Muscle layer of colon (tissue), 2 donors: ENCODE data around the gene C1orf21.

ENCODE experiments used
- H3K27ac ChIP-seq: one replicate; pipeline ENCODE4 v1.7.0; 2013; ENCODE audit warnings: low read depth, mild to moderate bottlenecking, low read length, moderate library complexity
- H3K27me3 ChIP-seq, 2 donors: one replicate each; pipeline ENCODE4 v1.7.0; 2013; ENCODE audit warnings: low read length in 2 of 2, mild to moderate bottlenecking in 2 of 2; ENCODE audit not compliant: insufficient read depth in 2 of 2, control insufficient read depth in 1 of 2
- H3K36me3 ChIP-seq: one replicate; pipeline ENCODE4 v1.7.0; 2013; ENCODE audit warnings: mild to moderate bottlenecking, low read length; ENCODE audit not compliant: insufficient read depth
- H3K4me1 ChIP-seq: one replicate; pipeline ENCODE4 v1.7.0; 2013; ENCODE audit warnings: mild to moderate bottlenecking, low read length; ENCODE audit not compliant: insufficient read depth
- H3K4me3 ChIP-seq, 2 donors: one replicate each; pipeline ENCODE4 v1.7.0; 2013; ENCODE audit warnings: low read length in 2 of 2, low read depth in 1 of 2, mild to moderate bottlenecking in 1 of 2, moderate library complexity in 1 of 2
- H3K9ac ChIP-seq: one replicate; pipeline ENCODE4 v1.7.0; 2013; ENCODE audit warnings: low read length
- H3K9me3 ChIP-seq: one replicate; pipeline ENCODE4 v1.7.0; 2013; ENCODE audit warnings: mild to moderate bottlenecking, low read length
- donor health status: abdominal sarcoma.
- donor health status: Adenocarcinoma of cecum.

Gene C1orf21

GRCh38 chr1:184641894-184642293 is 255.1 kb downstream of the C1orf21 start:
- Histone ChIP-seq H3K4me3 (no peak overlapping the region), H3K4me1 (no peaks in the 10 kb centered on the region), H3K9ac (no peak overlapping the region), H3K9me3 (no peaks in the 10 kb centered on the region), H3K27ac (no peak overlapping the region), H3K36me3 (no peaks in the 10 kb centered on the region), H3K27me3 (no peaks in the 10 kb centered on the region)

GRCh38 chr1:184643661-184644060 is 256.8 kb downstream of the C1orf21 start:
- Histone ChIP-seq H3K27ac (no peak overlapping the region), H3K27me3 (no peaks in the 10 kb centered on the region), H3K36me3 (no peaks in the 10 kb centered on the region), H3K4me1 (no peaks in the 10 kb centered on the region), H3K9ac (no peak overlapping the region), H3K4me3 (no peak overlapping the region), H3K9me3 (no peaks in the 10 kb centered on the region)

GRCh38 chr1:184644771-184645170 is 257.9 kb downstream of the C1orf21 start:
- no peak overlapping the region for H3K9ac ChIP-seq
- no peak overlapping the region for H3K27ac ChIP-seq
- no peaks in the 10 kb centered on the region for H3K4me1 ChIP-seq
- no peaks in the 10 kb centered on the region for H3K9me3 ChIP-seq
- H3K4me3 ChIP-seq = no peak overlapping the region
- H3K36me3 ChIP-seq = no peaks in the 10 kb centered on the region
- no peaks in the 10 kb centered on the region for H3K27me3 ChIP-seq

- H3K9ac ChIP-seq = no peak overlapping the region
- H3K4me3 ChIP-seq = no peak overlapping the region
- H3K36me3 ChIP-seq = no peaks in the 10 kb centered on the region
- H3K27me3 ChIP-seq = no peaks in the 10 kb centered on the region
- no peaks in the 10 kb centered on the region for H3K4me1 ChIP-seq
- H3K9me3 ChIP-seq = no peaks in the 10 kb centered on the region
- no peak overlapping the region for H3K27ac ChIP-seq
These were observed 259.4 kb downstream of the C1orf21 start for GRCh38 chr1:184646178-184646701.

- H3K27ac ChIP-seq = no peak overlapping the region
- no peaks in the 10 kb centered on the region for H3K9me3 ChIP-seq
- H3K4me1 ChIP-seq = no peaks in the 10 kb centered on the region
- no peaks in the 10 kb centered on the region for H3K27me3 ChIP-seq
- H3K4me3 ChIP-seq = no peak overlapping the region
- no peaks in the 10 kb centered on the region for H3K36me3 ChIP-seq
- no peak overlapping the region for H3K9ac ChIP-seq
These were observed 260.0 kb downstream of the C1orf21 start for GRCh38 chr1:184646824-184647223.

DNA sequence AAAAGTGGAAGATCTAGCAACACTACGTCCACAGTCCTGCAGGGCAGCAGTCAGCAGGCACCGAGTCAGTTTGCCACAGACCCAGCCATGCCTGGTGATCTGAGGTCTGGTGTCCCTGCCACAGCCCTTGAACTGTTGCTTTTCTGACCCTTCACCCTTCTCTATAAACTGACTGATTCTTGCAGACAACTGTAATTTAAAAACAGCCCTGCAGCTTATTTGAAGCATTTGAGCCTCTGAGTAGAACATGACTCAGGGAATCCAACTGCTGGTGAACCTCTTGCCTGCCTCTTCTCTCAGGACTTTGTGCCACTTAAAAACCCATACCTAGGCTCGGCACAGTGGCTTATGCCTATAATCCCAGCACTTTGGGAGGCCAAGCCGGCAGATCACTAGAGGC is 260.6 kb downstream of the C1orf21 start:
- no peak overlapping the region for H3K27ac ChIP-seq
- H3K9ac ChIP-seq = no peak overlapping the region
- H3K27me3 ChIP-seq = no peaks in the 10 kb centered on the region

DNA sequence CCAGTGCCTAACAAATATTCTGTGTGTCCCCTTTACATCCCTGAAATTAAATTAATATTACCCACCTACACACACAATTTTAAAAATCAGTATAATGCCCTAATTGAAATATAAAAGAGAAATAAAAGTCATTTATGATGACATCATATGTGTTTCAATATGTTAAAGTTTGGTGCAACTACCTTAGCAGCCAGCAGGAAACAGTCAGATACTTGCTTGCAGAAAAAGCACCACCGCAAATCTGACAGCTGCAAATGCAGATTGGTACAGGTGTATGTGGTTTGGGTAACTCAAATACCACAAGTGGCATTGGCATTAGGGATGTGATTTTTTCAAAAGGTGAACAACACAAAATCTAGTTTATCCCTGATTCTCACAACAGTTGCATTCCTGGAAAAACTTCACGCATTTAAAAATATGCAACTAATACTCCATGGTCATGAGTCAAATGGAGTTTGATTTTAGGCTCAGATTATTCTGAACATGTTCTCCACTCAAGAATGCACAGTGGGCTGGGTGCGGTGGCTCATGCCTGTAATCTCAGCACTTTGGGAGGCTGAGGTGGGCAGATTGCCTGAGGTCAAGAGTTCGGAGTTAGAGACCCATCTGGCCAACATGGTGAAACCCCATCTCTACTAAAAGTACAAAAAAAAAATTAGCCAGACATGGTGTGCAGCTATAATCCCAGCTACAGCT is 261.5 kb downstream of the C1orf21 start:
- Histone ChIP-seq H3K4me1 (no peaks in the 10 kb centered on the region), H3K9me3 (no peaks in the 10 kb centered on the region), H3K27ac (no peak overlapping the region), H3K36me3 (no peaks in the 10 kb centered on the region), H3K9ac (no peak overlapping the region), H3K4me3 (no peak overlapping the region), H3K27me3 (no peaks in the 10 kb centered on the region)

More for the DNA sequence above, 260.6 kb downstream of the C1orf21 start:
- Histone ChIP-seq H3K4me1 (no peaks in the 10 kb centered on the region), H3K4me3 (no peak overlapping the region), H3K36me3 (no peaks in the 10 kb centered on the region), H3K9me3 (no peaks in the 10 kb centered on the region)

DNA sequence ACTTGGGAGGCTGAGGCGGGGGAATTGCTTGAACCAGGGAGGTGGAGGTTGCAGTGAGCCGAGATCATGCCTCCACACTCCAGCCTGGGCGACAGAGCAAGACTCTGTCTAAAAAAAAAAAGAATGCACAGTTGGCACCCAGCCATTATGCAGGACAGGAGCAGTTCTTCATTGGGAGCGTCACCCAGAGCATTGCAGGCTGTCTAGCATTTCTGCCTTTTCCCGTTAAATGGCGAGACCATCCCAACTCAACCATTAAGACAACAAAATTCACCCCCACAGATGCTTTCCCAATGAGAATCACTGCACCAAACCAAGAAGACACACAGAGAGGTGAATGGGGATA is 262.0 kb downstream of the C1orf21 start:
- Histone ChIP-seq H3K9ac (no peak overlapping the region), H3K9me3 (no peaks in the 10 kb centered on the region), H3K36me3 (no peaks in the 10 kb centered on the region), H3K27ac (no peak overlapping the region), H3K4me3 (no peak overlapping the region), H3K27me3 (no peaks in the 10 kb centered on the region), H3K4me1 (no peaks in the 10 kb centered on the region)

DNA sequence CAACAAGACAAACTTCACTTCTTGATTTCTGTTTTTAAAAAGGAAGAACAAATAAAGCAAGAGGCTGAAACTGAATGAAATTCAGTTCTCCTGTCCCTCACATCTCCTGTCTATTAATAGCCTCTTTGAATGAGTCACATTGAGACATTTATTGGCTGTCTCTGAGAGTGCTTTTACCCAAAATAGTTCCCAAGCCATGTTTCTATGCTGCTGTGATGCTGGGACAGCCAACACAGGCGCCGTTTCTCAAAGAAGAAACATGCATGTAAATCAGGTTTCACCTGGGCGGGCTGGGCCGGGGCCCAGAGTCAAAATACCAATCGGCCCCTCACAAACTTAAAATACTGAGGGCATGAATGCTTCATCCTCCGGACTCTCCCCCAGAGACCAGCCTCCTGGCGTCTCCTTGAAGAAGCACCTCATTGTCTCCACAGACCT is 262.6 kb downstream of the C1orf21 start:
- Histone ChIP-seq H3K27ac (no peak overlapping the region), H3K9me3 (no peaks in the 10 kb centered on the region), H3K4me1 (no peaks in the 10 kb centered on the region), H3K27me3 (no peaks in the 10 kb centered on the region), H3K36me3 (no peaks in the 10 kb centered on the region), H3K9ac (no peak overlapping the region), H3K4me3 (no peak overlapping the region)

DNA sequence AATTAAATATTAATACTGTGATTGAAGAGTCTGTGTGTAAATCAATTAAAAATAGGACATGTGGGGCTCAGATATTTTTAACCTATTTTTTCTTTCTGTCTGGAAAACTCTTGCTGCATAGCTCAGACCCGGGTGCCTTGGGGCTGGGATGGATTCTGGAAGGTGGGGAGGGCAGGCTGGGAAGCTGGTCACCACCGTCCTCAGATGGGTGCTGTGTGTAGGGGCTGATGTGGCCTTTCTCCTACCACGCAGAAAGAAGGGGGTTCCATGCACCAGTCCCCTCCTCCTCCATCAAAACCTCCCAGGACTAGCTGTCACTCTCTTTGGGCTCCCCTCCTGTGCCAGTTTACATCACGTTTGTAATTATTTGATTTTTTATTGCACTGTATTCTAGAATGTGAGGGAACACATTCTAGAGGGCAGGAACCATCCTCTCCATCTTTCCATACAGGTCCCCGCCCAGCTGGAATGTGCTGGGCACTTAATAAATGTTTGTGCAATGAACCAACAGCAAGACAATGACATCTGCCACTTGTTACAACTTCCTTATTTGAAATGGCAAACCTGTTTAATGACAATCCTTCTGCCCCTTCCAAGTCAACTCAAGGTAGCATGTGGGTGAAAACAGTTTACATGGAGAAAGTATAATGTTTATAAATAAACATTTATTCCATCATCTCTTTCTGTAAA is 263.5 kb downstream of the C1orf21 start:
- Histone ChIP-seq H3K27me3 (no peaks in the 10 kb centered on the region), H3K4me3 (no peak overlapping the region), H3K9me3 (no peaks in the 10 kb centered on the region), H3K36me3 (no peaks in the 10 kb centered on the region), H3K27ac (no peak overlapping the region), H3K9ac (no peak overlapping the region), H3K4me1 (no peaks in the 10 kb centered on the region)

- Histone ChIP-seq H3K27ac (no peak overlapping the region), H3K9ac (no peak overlapping the region), H3K9me3 (no peaks in the 10 kb centered on the region), H3K4me1 (no peaks in the 10 kb centered on the region), H3K27me3 (no peaks in the 10 kb centered on the region), H3K4me3 (no peak overlapping the region), H3K36me3 (no peaks in the 10 kb centered on the region)
These were observed 268.4 kb downstream of the C1orf21 start for GRCh38 chr1:184655185-184655584.

DNA sequence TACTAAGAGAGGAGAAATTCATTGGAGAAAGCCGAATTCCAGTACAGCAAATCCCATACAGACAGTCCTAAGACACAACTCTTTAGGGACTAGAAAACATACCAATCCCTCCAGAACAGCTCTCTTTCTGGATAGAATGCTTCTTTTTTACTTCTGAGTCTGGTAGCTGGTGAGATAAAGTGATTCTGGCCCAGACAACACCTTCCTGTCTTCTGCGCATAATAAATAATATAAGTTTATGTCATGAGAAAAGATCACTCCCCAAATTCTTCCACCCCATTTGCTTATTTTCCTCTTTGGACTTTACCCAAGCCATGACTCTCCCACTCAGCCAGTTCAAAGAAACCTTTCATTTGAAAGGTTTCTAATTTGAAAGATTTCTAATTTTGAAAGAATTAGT is 269.4 kb downstream of the C1orf21 start:
- no peaks in the 10 kb centered on the region for H3K36me3 ChIP-seq
- H3K9ac ChIP-seq = no peak overlapping the region
- H3K27me3 ChIP-seq = no peaks in the 10 kb centered on the region
- no peak overlapping the region for H3K4me3 ChIP-seq
- H3K4me1 ChIP-seq = no peaks in the 10 kb centered on the region
- H3K27ac ChIP-seq = no peak overlapping the region
- H3K9me3 ChIP-seq = no peaks in the 10 kb centered on the region
